ENCODE data around the gene TMPO. TPM values are rescaled to one million over a fixed set of nuclear protein-coding genes. Genes with fewer than 3 reads are reported as not detected.

Gene TMPO, protein sequence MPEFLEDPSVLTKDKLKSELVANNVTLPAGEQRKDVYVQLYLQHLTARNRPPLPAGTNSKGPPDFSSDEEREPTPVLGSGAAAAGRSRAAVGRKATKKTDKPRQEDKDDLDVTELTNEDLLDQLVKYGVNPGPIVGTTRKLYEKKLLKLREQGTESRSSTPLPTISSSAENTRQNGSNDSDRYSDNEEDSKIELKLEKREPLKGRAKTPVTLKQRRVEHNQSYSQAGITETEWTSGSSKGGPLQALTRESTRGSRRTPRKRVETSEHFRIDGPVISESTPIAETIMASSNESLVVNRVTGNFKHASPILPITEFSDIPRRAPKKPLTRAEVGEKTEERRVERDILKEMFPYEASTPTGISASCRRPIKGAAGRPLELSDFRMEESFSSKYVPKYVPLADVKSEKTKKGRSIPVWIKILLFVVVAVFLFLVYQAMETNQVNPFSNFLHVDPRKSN
- total RNA-seq (100 to 1,000 TPM in 1 of 2 donors, 10 to 100 TPM in 1; 74.7 to 175 TPM), polyA plus RNA-seq (10 to 100 TPM; 10.9 to 13.1 TPM)

GRCh38 chr12:98515287-98516110, at the start of gene TMPO:
Gene TMPO, plus strand, starts transcription at chr12:98515590. Its CDS starts 278 bp downstream, at chr12:98515868.
- H3K27me3 ChIP-seq (ENCODE audit: control insufficient read depth in 4 of 4, insufficient read depth in 4 of 4, low read length in 3 of 4) = no peaks in the 10 kb centered on the region
- no peaks in the 10 kb centered on the region for H3K9me3 ChIP-seq (ENCODE audit: control insufficient read depth in 4 of 4, low read length in 3 of 4)
- peaks cover 7 to 28% (median 11%) of the 10 kb centered on the region in 4 donors for H3K4me1 ChIP-seq (ENCODE audit: control insufficient read depth in 4 of 4, insufficient read depth in 4 of 4, low read length in 3 of 4)
- TF ChIP-seq HNF4G (IDR thresholded peaks at IDR 0.05) (no peak), FOXA2 (IDR thresholded peaks at IDR 0.05) (no peak), EGR1 (IDR thresholded peaks at IDR 0.05; ENCODE audit: low read depth in 2 of 2) (peak; percentile 68 to 85), TAF1 (conservative IDR thresholded peaks at IDR 0.05) (peak; percentile 77), JUND (IDR thresholded peaks at IDR 0.05) (no peak), MAX (IDR thresholded peaks at IDR 0.05) (peak; percentile 28), ZBTB33 (IDR thresholded peaks at IDR 0.05) (peak; percentile 85), RAD21 (IDR thresholded peaks at IDR 0.05) (peak in 1 of 2 donors; percentile 49), REST (IDR thresholded peaks at IDR 0.05) (peak; percentile 85), YY1 (IDR thresholded peaks at IDR 0.05) (peak; percentile 98), SP1 (IDR thresholded peaks at IDR 0.05) (peak; percentile 97), RXRA (IDR thresholded peaks at IDR 0.05) (peak in 1 of 2 donors; percentile 31)
- TF ChIP-seq, protein P1, sequence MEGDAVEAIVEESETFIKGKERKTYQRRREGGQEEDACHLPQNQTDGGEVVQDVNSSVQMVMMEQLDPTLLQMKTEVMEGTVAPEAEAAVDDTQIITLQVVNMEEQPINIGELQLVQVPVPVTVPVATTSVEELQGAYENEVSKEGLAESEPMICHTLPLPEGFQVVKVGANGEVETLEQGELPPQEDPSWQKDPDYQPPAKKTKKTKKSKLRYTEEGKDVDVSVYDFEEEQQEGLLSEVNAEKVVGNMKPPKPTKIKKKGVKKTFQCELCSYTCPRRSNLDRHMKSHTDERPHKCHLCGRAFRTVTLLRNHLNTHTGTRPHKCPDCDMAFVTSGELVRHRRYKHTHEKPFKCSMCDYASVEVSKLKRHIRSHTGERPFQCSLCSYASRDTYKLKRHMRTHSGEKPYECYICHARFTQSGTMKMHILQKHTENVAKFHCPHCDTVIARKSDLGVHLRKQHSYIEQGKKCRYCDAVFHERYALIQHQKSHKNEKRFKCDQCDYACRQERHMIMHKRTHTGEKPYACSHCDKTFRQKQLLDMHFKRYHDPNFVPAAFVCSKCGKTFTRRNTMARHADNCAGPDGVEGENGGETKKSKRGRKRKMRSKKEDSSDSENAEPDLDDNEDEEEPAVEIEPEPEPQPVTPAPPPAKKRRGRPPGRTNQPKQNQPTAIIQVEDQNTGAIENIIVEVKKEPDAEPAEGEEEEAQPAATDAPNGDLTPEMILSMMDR (IDR thresholded peaks at IDR 0.05; ENCODE audit: low read depth, low read length, missing input control) = peak; percentile 1
- peak; percentile 98 for DNase-seq (ENCODE audit: low spot score)
- H3K9ac ChIP-seq (ENCODE audit: low read depth in 1 of 2, low read length in 2 of 2) = peak within 1 kb of the TSS; percentile 89 to 94
- peak within 1 kb of the TSS; percentile 91 to 93 for H3K27ac ChIP-seq (ENCODE audit: low read depth in 1 of 2, low read length in 2 of 2)
- H3K36me3 ChIP-seq (ENCODE audit: control insufficient read depth in 4 of 4, insufficient read depth in 3 of 4, low read depth in 1 of 4, low read length in 3 of 4) = no peaks in the 10 kb centered on the region
- whole genome bisulfite sequencing = under 1% methylated on average over 88 of the region's 88 CpGs
- H3K4me3 ChIP-seq (ENCODE audit: low read depth in 1 of 3, low read length in 3 of 3) = peak within 1 kb of the TSS; percentile 75 to 99 (median 88)
